Measurements from ENCODE around the gene MTR. TPM values are rescaled to one million over a fixed set of nuclear protein-coding genes. Genes with fewer than 3 reads are reported as not detected.

Gene MTR
- total RNA-seq, 1 experiment from 2014 or later: 24.6 TPM

DNA sequence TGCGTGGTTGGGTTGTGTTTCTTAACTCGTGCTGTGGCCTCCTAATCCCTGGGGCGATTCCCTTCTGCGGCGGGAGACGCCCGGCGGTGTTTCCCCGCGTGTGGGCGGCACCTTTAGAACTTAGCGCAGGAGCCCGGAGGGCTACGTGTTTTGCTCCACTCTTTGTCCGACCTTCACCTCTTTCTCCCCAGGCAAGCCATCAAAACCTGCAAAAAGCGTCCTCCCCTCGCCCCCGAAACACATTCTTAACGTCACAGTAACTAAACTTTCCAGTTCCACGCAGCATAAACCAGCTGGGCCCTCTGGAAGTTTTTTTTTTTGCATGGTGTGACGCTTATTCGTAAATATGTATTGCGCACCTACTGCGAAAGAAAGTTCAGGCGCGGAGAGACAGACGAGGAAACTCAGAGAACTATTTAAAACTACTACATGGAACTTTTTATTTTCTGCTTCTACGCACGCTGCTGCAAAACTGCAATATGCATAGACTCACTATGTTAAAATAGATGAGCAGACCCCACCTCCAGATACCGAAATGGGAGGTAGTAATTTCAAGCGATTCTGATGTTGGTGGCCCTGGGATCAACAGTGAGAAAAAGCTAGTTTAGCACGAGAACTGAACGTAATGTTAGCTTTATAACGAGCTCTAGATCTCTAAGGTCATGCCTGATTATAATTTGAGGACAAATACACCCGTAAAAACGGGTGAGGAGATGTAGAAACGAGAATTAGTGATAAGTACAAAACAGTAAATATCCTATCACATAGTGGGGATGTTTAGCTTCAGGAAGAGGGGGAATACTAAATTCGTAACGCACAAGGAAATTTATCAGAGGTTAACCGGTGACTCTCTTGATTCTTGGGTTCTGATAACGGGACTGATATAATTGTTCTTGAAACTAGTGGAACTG lies 920 bp downstream of the MTR start:
- ChIA-PET CTCF (no interaction called here), POLR2A (no interaction called here), RAD21 (ENCODE audit: low non-redundant PET in 1 of 2, low total read pairs in 2 of 2, uncharacterized antibody in 2 of 2, unreplicated experiment in 2 of 2) (no interaction called here)
- H3K4me1 ChIP-seq (ENCODE audit: control insufficient read depth in 1 of 2, insufficient read depth in 2 of 2, low read length in 2 of 2): peaks cover 6 to 13% of the 10 kb centered on the region in 2 experiments
- TSS peak; percentile 55 for BruUV-seq (replicated peaks)
- ATAC-seq (peak; percentile 18), DNase-seq (ENCODE audit: low read depth, low spot score) (peak; percentile 7)
- H3K9me2 ChIP-seq (ENCODE audit: insufficient read depth): no peaks in the 10 kb centered on the region
- intact Hi-C loops (cut with micrococcal nuclease): loop anchor here (1.0 to 5.0 kb wide), 2 partner anchors 192 to 689 kb away; partner anchors contain the start of gene HEATR1
- H3K4me3 ChIP-seq (replicated peaks in 1 of 2; ENCODE audit: low read depth in 1 of 2, low read length in 2 of 2): peak overlapping the region; percentile 86 to 88
- peak overlapping the region; percentile 48 for H2AFZ ChIP-seq (ENCODE audit: low read depth, low read length, poor library complexity, severe bottlenecking)
- no peaks in the 10 kb centered on the region for H3K27me3 ChIP-seq (ENCODE audit: insufficient read depth, low read length)
- H3K27ac ChIP-seq (ENCODE audit: low read depth, low read length): peak overlapping the region; percentile 88
- peak overlapping the region; percentile 79 for H3K9ac ChIP-seq (ENCODE audit: low read length)
- peaks cover 54% of the 10 kb centered on the region for H3K79me2 ChIP-seq (ENCODE audit: insufficient read depth, low read length)
- H4K20me1 ChIP-seq (ENCODE audit: insufficient read depth): no peaks in the 10 kb centered on the region
- TF ChIP-seq YY1 (IDR thresholded peaks at IDR 0.05; ENCODE audit: extremely low read depth, insufficient replicate concordance, low read depth, low read length) (no peak), POLR2AphosphoS5 (IDR thresholded peaks at IDR 0.05; ENCODE audit: low read depth, low read length) (no peak), EGR1 (IDR thresholded peaks at IDR 0.05; ENCODE audit: low read depth) (0 out of 2 replicates have a peak, but pooled peaks have one; percentile 2), ZNF274 (IDR thresholded peaks at IDR 0.05; ENCODE audit: low read depth, low read length) (no peak), TCF7L2 (IDR thresholded peaks at IDR 0.05; ENCODE audit: borderline replicate concordance, extremely low read depth, insufficient read depth, insufficient read length) (peak; percentile 80)
- H3K4me2 ChIP-seq (ENCODE audit: low read length): peak overlapping the region; percentile 98
- no peaks in the 10 kb centered on the region for H3K36me3 ChIP-seq (ENCODE audit: control insufficient read depth in 1 of 2, insufficient read depth in 2 of 2, low read length in 2 of 2)
- no peaks in the 10 kb centered on the region for H3K9me3 ChIP-seq (ENCODE audit: control insufficient read depth in 1 of 2, insufficient read depth in 1 of 2, low read depth in 1 of 2, low read length in 2 of 2)

GRCh38 chr1:236799001-236799400 lies 3.9 kb downstream of the MTR start:
- Histone ChIP-seq H2AFZ (ENCODE audit: low read depth, low read length, poor library complexity, severe bottlenecking) (no peak overlapping the region), H3K27ac (ENCODE audit: low read depth, low read length) (no peak overlapping the region), H3K9me2 (ENCODE audit: insufficient read depth) (no peaks in the 10 kb centered on the region), H3K79me2 (ENCODE audit: insufficient read depth, low read length) (peaks cover 77% of the 10 kb centered on the region), H4K20me1 (ENCODE audit: insufficient read depth) (no peaks in the 10 kb centered on the region), H3K4me2 (ENCODE audit: low read length) (no peak overlapping the region), H3K9ac (ENCODE audit: low read length) (no peak overlapping the region), H3K36me3 (ENCODE audit: control insufficient read depth in 1 of 2, insufficient read depth in 2 of 2, low read length in 2 of 2) (no peaks in the 10 kb centered on the region), H3K4me3 (replicated peaks in 1 of 2; ENCODE audit: low read depth in 1 of 2, low read length in 2 of 2) (no peak overlapping the region), H3K4me1 (ENCODE audit: control insufficient read depth in 1 of 2, insufficient read depth in 2 of 2, low read length in 2 of 2) (peaks cover 6 to 13% of the 10 kb centered on the region in 2 experiments), H3K9me3 (ENCODE audit: control insufficient read depth in 1 of 2, insufficient read depth in 1 of 2, low read depth in 1 of 2, low read length in 2 of 2) (no peaks in the 10 kb centered on the region), H3K27me3 (ENCODE audit: insufficient read depth, low read length) (no peaks in the 10 kb centered on the region)
- POLR2A ChIA-PET: no interaction called here
- RAD21 ChIA-PET (ENCODE audit: low non-redundant PET in 1 of 2, low total read pairs in 2 of 2, uncharacterized antibody in 2 of 2, unreplicated experiment in 2 of 2): no interaction called here
- no peak for ATAC-seq
- no TSS peak for BruUV-seq (replicated peaks)
- intact Hi-C loops (cut with micrococcal nuclease): loop anchor here (5.0 kb wide), 1 partner anchor 692 kb away; no protein-coding TSS in a partner anchor
- CTCF ChIA-PET: interaction anchor here (0.7 kb wide), 1 partner anchor 632 kb away, joined by 3 read pairs; no protein-coding TSS in a partner anchor
- DNase-seq (ENCODE audit: low read depth, low spot score): no peak
- TF ChIP-seq TCF7L2 (IDR thresholded peaks at IDR 0.05; ENCODE audit: borderline replicate concordance, extremely low read depth, insufficient read depth, insufficient read length) (no peak), SP1 (IDR thresholded peaks at IDR 0.05; ENCODE audit: low read depth) (no peak), EGR1 (IDR thresholded peaks at IDR 0.05; ENCODE audit: low read depth) (no peak), SRF (IDR thresholded peaks at IDR 0.05; ENCODE audit: low read depth) (no peak), EZH2phosphoT487 (IDR thresholded peaks at IDR 0.05; ENCODE audit: borderline replicate concordance) (no peak), POLR2AphosphoS5 (IDR thresholded peaks at IDR 0.05; ENCODE audit: low read depth, low read length) (no peak)
- TF ChIP-seq, protein P1, sequence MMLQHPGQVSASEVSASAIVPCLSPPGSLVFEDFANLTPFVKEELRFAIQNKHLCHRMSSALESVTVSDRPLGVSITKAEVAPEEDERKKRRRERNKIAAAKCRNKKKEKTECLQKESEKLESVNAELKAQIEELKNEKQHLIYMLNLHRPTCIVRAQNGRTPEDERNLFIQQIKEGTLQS (IDR thresholded peaks at IDR 0.05): no peak
- TF ChIP-seq, protein P2, sequence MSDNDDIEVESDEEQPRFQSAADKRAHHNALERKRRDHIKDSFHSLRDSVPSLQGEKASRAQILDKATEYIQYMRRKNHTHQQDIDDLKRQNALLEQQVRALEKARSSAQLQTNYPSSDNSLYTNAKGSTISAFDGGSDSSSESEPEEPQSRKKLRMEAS (IDR thresholded peaks at IDR 0.05): no peak
- TF ChIP-seq, protein P3, sequence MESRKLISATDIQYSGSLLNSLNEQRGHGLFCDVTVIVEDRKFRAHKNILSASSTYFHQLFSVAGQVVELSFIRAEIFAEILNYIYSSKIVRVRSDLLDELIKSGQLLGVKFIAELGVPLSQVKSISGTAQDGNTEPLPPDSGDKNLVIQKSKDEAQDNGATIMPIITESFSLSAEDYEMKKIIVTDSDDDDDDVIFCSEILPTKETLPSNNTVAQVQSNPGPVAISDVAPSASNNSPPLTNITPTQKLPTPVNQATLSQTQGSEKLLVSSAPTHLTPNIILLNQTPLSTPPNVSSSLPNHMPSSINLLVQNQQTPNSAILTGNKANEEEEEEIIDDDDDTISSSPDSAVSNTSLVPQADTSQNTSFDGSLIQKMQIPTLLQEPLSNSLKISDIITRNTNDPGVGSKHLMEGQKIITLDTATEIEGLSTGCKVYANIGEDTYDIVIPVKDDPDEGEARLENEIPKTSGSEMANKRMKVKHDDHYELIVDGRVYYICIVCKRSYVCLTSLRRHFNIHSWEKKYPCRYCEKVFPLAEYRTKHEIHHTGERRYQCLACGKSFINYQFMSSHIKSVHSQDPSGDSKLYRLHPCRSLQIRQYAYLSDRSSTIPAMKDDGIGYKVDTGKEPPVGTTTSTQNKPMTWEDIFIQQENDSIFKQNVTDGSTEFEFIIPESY (IDR thresholded peaks at IDR 0.05; ENCODE audit: extremely low read depth, insufficient replicate concordance, low read length): no peak
- TF ChIP-seq, protein P4, sequence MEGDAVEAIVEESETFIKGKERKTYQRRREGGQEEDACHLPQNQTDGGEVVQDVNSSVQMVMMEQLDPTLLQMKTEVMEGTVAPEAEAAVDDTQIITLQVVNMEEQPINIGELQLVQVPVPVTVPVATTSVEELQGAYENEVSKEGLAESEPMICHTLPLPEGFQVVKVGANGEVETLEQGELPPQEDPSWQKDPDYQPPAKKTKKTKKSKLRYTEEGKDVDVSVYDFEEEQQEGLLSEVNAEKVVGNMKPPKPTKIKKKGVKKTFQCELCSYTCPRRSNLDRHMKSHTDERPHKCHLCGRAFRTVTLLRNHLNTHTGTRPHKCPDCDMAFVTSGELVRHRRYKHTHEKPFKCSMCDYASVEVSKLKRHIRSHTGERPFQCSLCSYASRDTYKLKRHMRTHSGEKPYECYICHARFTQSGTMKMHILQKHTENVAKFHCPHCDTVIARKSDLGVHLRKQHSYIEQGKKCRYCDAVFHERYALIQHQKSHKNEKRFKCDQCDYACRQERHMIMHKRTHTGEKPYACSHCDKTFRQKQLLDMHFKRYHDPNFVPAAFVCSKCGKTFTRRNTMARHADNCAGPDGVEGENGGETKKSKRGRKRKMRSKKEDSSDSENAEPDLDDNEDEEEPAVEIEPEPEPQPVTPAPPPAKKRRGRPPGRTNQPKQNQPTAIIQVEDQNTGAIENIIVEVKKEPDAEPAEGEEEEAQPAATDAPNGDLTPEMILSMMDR (IDR thresholded peaks at IDR 0.05 in 2 of 3, conservative IDR thresholded peaks at IDR 0.05 in 1 of 3; ENCODE audit: borderline replicate concordance in 1 of 3, insufficient read depth in 1 of 3, low read depth in 2 of 3, low read length in 2 of 3): no peak

Data from HCT116 (cell line).